Activated CD8-positive, alpha-beta memory T cell treated with anti-CD3 and anti-CD28 coated beads, Interleukin-2, amount 10 ng/mL, durations not matched to agents 7 days and 5 days (primary cell): ENCODE results near the gene EHD1. TPM values are rescaled to one million over a fixed set of nuclear protein-coding genes. Genes with fewer than 3 reads are reported as not detected.

Experiments
- ATAC-seq: fragments of 150-1000 bp; cut with Tn5 transposase; one replicate; pipeline ENCODE4 v1.10.0; 2021; ENCODE audit warnings: moderate library complexity
- CTCF ChIA-PET: fragments of 350-600 bp; sonication (Branson Sonifier 250); formaldehyde crosslinking; loops from one replicate; lab custom pipeline; 2021; ENCODE audit warnings: antibody characterized with exemption; lab: Charles Lee
- DNase-seq: peaks from one replicate; pipeline ENCODE4 v3.0.0-alpha.2; 2020
- H3K27ac Mint-ChIP-seq: one replicate; pipeline ENCODE4 v1.8.0; 2021; ENCODE audit warnings: mild to moderate bottlenecking, mixed read lengths
- H3K27me3 Mint-ChIP-seq: one replicate; pipeline ENCODE4 v1.8.0; 2021; ENCODE audit warnings: mixed read lengths
- H3K36me3 Mint-ChIP-seq: one replicate; pipeline ENCODE4 v1.8.0; 2021; ENCODE audit warnings: mild to moderate bottlenecking, mixed read lengths
- H3K4me1 Mint-ChIP-seq: one replicate; pipeline ENCODE4 v1.8.0; 2021; ENCODE audit warnings: mixed read lengths
- H3K4me3 Mint-ChIP-seq: one replicate; pipeline ENCODE4 v1.8.0; 2021; ENCODE audit warnings: mild to moderate bottlenecking, moderate library complexity, mixed read lengths
- H3K9me3 Mint-ChIP-seq: one replicate; pipeline ENCODE4 v1.8.0; 2022; ENCODE audit warnings: low read depth, mixed read lengths
- total RNA-seq, 2 experiments: library from RNA; stranded (reverse); gene quantifications; one replicate each; pipeline ENCODE4 v1.2.3, GENCODE V29; 2021

EHD1 gene
- total RNA-seq, 2 experiments from 2014 or later: 149 to 155 TPM

- ATAC-seq: peak; percentile 27
- peaks cover 26% of the 10 kb centered on the region for H3K36me3 Mint-ChIP-seq
- H3K4me3 Mint-ChIP-seq: peak overlapping the region; percentile 54
Measured at GRCh38 chr11:64864473-64865285, 13.7 kb downstream of the EHD1 start.

DNA sequence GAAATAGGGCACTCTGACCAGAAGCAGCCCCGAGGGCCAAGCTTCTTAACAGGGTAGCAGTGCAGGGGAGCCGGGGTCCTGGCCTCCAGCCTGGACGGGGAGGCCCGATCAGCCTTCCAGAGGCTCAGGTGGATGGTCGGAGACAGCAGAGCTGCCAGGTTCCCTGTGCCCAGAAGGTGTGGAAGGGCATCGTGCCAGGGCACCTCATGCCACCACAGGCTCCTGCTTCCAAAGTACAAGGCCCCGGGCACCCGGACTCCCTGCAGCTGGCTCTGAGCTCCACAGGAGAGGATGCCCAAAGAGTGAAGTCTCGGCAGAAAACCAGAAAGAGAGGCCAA is 14.3 kb downstream of the EHD1 start:
- no peaks in the 10 kb centered on the region for H3K27me3 Mint-ChIP-seq
- H3K4me1 Mint-ChIP-seq: peaks cover 93% of the 10 kb centered on the region
- H3K4me3 Mint-ChIP-seq: peak overlapping the region; percentile 54
- H3K36me3 Mint-ChIP-seq: peaks cover 30% of the 10 kb centered on the region
- peak overlapping the region; percentile 98 for H3K27ac Mint-ChIP-seq
- H3K9me3 Mint-ChIP-seq: no peaks in the 10 kb centered on the region
- ATAC-seq: no peak
- DNase-seq: no peak
- CTCF ChIA-PET: interaction anchor here (0.5 to 29.2 kb wide), 4 partner anchors 15 to 723 kb away, joined by 4 to 1163 read pairs (median 206); partner anchors contain the start of genes CDC42BPG, EHD1 and MEN1

More at GRCh38 chr11:64864473-64865285, 13.7 kb downstream of the EHD1 start:
- H3K27ac Mint-ChIP-seq: peak overlapping the region; percentile 98
- H3K9me3 Mint-ChIP-seq: no peaks in the 10 kb centered on the region
- peak; percentile 80 for DNase-seq
- H3K4me1 Mint-ChIP-seq: peaks cover 93% of the 10 kb centered on the region
- CTCF ChIA-PET: interaction anchor here (0.5 to 29.2 kb wide), 5 partner anchors 15 to 722 kb away, joined by 3 to 1163 read pairs (median 4); partner anchors contain the start of genes CDC42BPG, EHD1 and MEN1
- H3K27me3 Mint-ChIP-seq: no peaks in the 10 kb centered on the region

DNA sequence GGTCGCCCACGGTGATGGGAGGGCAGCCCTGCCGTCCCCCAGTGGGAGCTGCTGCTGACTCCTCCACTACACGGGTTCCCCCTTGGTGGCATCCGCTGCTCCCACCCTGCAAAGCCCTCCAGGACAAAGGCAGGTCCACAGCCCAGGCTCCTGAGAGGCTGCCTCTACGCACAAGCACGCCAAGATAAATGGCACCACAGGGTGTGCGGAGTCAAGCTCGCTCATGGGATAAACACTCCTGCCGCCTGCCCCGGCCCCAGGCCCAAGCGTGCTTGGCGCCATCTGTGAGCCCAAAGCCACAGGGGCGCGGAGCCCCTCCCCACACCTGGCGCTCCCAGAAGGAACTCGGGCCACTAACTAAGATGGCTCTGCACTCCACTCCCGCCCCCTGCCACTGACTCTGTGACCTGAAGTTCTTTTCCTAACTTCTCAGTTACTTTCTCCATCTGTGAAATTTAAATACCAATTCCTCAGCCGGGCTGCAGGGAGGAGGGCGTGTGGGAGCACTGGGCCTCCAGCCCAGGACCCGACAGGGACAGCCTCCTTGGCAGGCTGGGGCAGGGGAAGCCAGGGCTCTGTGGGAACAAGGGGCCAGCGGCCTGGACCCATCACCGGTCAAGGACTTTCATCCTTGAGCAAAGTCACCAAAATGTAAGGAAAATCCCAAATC is 14.9 kb downstream of the EHD1 start:
- Mint-ChIP-seq H3K36me3 (peaks cover 31% of the 10 kb centered on the region), H3K27me3 (no peaks in the 10 kb centered on the region), H3K4me3 (peak overlapping the region; percentile 54), H3K4me1 (peaks cover 93% of the 10 kb centered on the region), H3K9me3 (no peaks in the 10 kb centered on the region), H3K27ac (peak overlapping the region; percentile 98)
- DNase-seq (no peak), ATAC-seq (no peak)
- CTCF ChIA-PET: interaction anchor here (1.1 to 29.2 kb wide), 3 partner anchors 14 to 177 kb away, joined by 3 to 1163 read pairs (median 409); partner anchors contain the start of genes CDC42BPG and EHD1

- DNase-seq (no peak), ATAC-seq (no peak)
- CTCF ChIA-PET: interaction anchor here (1.1 to 29.2 kb wide), 3 partner anchors 14 to 177 kb away, joined by 3 to 1163 read pairs (median 409); partner anchors contain the start of genes CDC42BPG and EHD1
- no peaks in the 10 kb centered on the region for H3K27me3 Mint-ChIP-seq
- H3K36me3 Mint-ChIP-seq: peaks cover 28% of the 10 kb centered on the region
- H3K27ac Mint-ChIP-seq: peak overlapping the region; percentile 98
- H3K9me3 Mint-ChIP-seq: no peaks in the 10 kb centered on the region
- H3K4me1 Mint-ChIP-seq: peaks cover 91% of the 10 kb centered on the region
- H3K4me3 Mint-ChIP-seq: peak overlapping the region; percentile 49
Measured at GRCh38 chr11:64862987-64863390, 15.4 kb downstream of the EHD1 start.

DNA sequence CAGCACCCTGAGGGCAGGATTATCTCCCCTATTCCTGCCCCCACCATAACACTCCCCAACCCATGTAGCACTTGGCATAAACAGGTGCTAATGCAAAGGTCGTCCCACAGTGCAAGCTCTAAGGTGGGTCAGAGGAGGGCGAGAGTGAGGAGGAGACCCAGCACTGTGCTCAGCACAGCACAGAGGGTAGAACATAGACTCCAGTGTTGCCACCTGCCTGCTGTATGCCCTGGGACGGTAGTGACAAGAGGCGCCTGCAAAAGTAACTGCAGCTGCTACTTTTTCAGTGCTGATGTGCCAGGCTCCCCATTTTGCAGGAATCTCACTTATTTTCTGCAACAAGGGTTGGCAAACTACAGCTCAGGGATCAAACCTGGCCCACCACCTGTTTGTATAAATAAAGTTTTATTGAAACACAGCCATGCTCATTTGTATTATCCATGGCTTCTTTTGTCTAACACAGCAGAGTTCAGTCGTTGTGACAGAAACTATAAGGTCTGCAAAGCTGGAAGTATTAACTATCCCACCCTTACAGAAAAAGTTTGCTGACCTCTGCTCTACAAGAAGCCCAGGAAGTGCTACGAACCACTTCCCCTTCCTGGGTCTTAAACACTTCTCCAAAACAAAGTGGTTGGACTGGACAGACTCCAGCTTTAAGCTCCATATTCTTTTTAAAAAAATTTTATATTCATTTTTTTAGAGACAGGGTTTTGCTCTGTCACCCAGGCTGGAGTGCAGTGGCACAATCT is 17.0 kb downstream of the EHD1 start:
- ATAC-seq: no peak
- Mint-ChIP-seq H3K4me3 (peak overlapping the region; percentile 67), H3K4me1 (peaks cover 92% of the 10 kb centered on the region), H3K27me3 (no peaks in the 10 kb centered on the region), H3K9me3 (no peaks in the 10 kb centered on the region), H3K27ac (peak overlapping the region; percentile 98), H3K36me3 (peaks cover 27% of the 10 kb centered on the region)
- CTCF ChIA-PET: interaction anchor here (0.8 to 29.2 kb wide), 4 partner anchors 9 to 26 kb away, joined by 3 to 1163 read pairs (median 208); partner anchors contain the start of genes CDC42BPG and EHD1
- no peak for DNase-seq

- Mint-ChIP-seq H3K9me3 (no peaks in the 10 kb centered on the region), H3K27ac (peak overlapping the region; percentile 98), H3K36me3 (peaks cover 30% of the 10 kb centered on the region), H3K27me3 (no peaks in the 10 kb centered on the region), H3K4me3 (peak overlapping the region; percentile 67), H3K4me1 (peaks cover 92% of the 10 kb centered on the region)
- ATAC-seq: peak; percentile 72
- CTCF ChIA-PET: interaction anchor here (0.7 to 29.2 kb wide), 12 partner anchors 1 to 1030 kb away, joined by 3 to 1163 read pairs (median 5); partner anchors contain the start of genes ARL2, CCDC85B, CDC42BPG and EHD1
- DNase-seq: peak; percentile 91
Measured at GRCh38 chr11:64859542-64860414, 18.6 kb downstream of the EHD1 start.

- peak; percentile 48 for ATAC-seq
- peaks cover 92% of the 10 kb centered on the region for H3K4me1 Mint-ChIP-seq
- CTCF ChIA-PET: interaction anchor here (0.7 to 29.2 kb wide), 11 partner anchors 2 to 1031 kb away, joined by 3 to 1163 read pairs (median 5); partner anchors contain the start of genes CCDC85B, CDC42BPG, EHD1 and MEN1
- H3K36me3 Mint-ChIP-seq: peaks cover 38% of the 10 kb centered on the region
- peak; percentile 82 for DNase-seq
- no peaks in the 10 kb centered on the region for H3K27me3 Mint-ChIP-seq
- H3K27ac Mint-ChIP-seq: peak overlapping the region; percentile 98
- H3K9me3 Mint-ChIP-seq: no peaks in the 10 kb centered on the region
- peak overlapping the region; percentile 67 for H3K4me3 Mint-ChIP-seq
Measured at GRCh38 chr11:64858467-64859263, 19.8 kb downstream of the EHD1 start.

- Mint-ChIP-seq H3K4me1 (peaks cover 92% of the 10 kb centered on the region), H3K27ac (peak overlapping the region; percentile 72), H3K9me3 (no peaks in the 10 kb centered on the region), H3K36me3 (peaks cover 44% of the 10 kb centered on the region), H3K4me3 (no peak overlapping the region), H3K27me3 (no peaks in the 10 kb centered on the region)
- DNase-seq (no peak), ATAC-seq (no peak)
- CTCF ChIA-PET: interaction anchor here (20.5 to 29.2 kb wide), 3 partner anchors 3 to 30 kb away, joined by 409 to 1163 read pairs (median 409); partner anchors contain the start of genes CDC42BPG and EHD1
Measured at GRCh38 chr11:64857485-64857884, 20.9 kb downstream of the EHD1 start.

- H3K27me3 Mint-ChIP-seq: no peaks in the 10 kb centered on the region
- peaks cover 93% of the 10 kb centered on the region for H3K4me1 Mint-ChIP-seq
- peak overlapping the region; percentile 78 for H3K27ac Mint-ChIP-seq
- ATAC-seq: no peak
- DNase-seq: peak; percentile 76
- CTCF ChIA-PET: interaction anchor here (20.5 to 29.2 kb wide), 3 partner anchors 4 to 31 kb away, joined by 409 to 1163 read pairs (median 409); partner anchors contain the start of genes CDC42BPG and EHD1
- H3K4me3 Mint-ChIP-seq: no peak overlapping the region
- no peaks in the 10 kb centered on the region for H3K9me3 Mint-ChIP-seq
- H3K36me3 Mint-ChIP-seq: peaks cover 44% of the 10 kb centered on the region
Measured at GRCh38 chr11:64856382-64857227, 21.8 kb downstream of the EHD1 start.

DNA sequence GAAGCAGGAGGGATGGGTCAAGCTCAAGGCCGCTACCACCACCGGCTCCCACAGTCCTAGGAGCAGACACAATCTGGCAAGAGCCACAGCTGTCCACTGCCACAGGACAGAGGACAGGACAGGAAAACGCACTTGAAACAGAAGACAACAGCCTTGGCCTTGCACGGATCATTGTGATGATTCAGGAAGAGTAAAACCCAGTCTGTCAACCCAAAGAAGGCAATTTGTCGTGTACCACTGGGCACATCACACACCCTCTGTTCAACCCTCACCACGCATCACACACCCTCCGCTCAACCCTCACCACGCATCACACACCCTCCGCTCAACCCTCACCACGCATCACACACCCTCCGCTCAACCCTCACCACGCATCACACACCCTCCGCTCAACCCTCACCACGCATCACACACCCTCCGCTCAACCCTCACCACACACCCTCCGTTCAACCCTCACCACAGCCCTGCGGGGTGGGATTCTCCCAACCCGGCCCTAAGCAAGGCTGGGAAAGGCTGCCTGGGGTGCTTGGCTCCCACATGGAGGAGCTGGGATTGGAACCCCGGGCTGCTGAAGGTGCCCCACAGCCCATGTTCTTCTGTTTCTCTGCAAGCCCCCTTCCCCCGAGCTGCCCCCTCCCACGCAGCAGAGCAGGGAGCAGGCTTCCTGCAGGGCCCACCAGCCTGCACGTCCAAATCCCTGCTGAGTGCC is 22.7 kb downstream of the EHD1 start:
- H3K27me3 Mint-ChIP-seq: no peaks in the 10 kb centered on the region
- no peak for DNase-seq
- H3K4me3 Mint-ChIP-seq: peak overlapping the region; percentile 15
- CTCF ChIA-PET: interaction anchor here (20.5 to 29.2 kb wide), 3 partner anchors 5 to 32 kb away, joined by 409 to 1163 read pairs (median 409); partner anchors contain the start of genes CDC42BPG and EHD1
- H3K27ac Mint-ChIP-seq: peak overlapping the region; percentile 78
- peaks cover 43% of the 10 kb centered on the region for H3K36me3 Mint-ChIP-seq
- H3K9me3 Mint-ChIP-seq: no peaks in the 10 kb centered on the region
- ATAC-seq: no peak
- H3K4me1 Mint-ChIP-seq: peaks cover 94% of the 10 kb centered on the region
